Hippocampal formation (tissue), 2 donors: ENCODE data around the gene RNF144A.

Source experiments
- DNase-seq, 2 donors: peaks; one replicate each; lab custom pipeline; 2025; lab: John Stamatoyannopoulos, UW

Gene RNF144A

GRCh38 chr2:7083580-7084509 is 166.6 kb downstream of the RNF144A start:
- no peak for DNase-seq

- no peak for DNase-seq
Measured at GRCh38 chr2:7084601-7085000, 167.4 kb downstream of the RNF144A start.

GRCh38 chr2:7089284-7089683 is 172.1 kb downstream of the RNF144A start:
- no peak for DNase-seq

- DNase-seq: no peak
Measured at GRCh38 chr2:7089898-7090510, 172.8 kb downstream of the RNF144A start.

- no peak for DNase-seq
Measured at GRCh38 chr2:7093376-7093775, 176.2 kb downstream of the RNF144A start.
